PC-9 (cell line): Measurements from ENCODE around the gene ITGA5. TPM values are rescaled to one million over a fixed set of nuclear protein-coding genes. Genes with fewer than 3 reads are reported as not detected.

Experiments
- BruUV-seq: library from RNA; stranded (reverse); fragments of 400-500 nt; replicated peaks from 2 replicates; lab custom pipeline; 2021; lab: Mats Ljungman, UMichigan
- CTCF ChIA-PET: fragments of 300-600 bp; sonication (Branson Sonifier 250); formaldehyde crosslinking; loops from one replicate; lab custom pipeline; 2022; ENCODE audit warnings: antibody characterized with exemption; lab: Charles Lee
- POLR2A ChIA-PET: fragments of 300-600 bp; sonication (Branson Sonifier 250); formaldehyde crosslinking; loops from one replicate; lab custom pipeline; 2022; ENCODE audit warnings: antibody characterized with exemption; ENCODE audit not compliant: unreplicated experiment; lab: Charles Lee
- DNase-seq, 2 experiments: peaks; one replicate each; pipeline versions ENCODE4 v3.0.0 to v3.0.0-alpha.2; 2015 to 2022; ENCODE audit warnings: mixed read lengths in 1 of 2
- H2AFZ ChIP-seq: fragments of 200-600 bp; sonication (generic); 2 replicates; pipeline ENCODE4 v1.8.1; 2017; ENCODE audit warnings: antibody characterized with exemption
- H3F3A ChIP-seq: fragments of 200-600 bp; sonication (generic); 2 replicates; pipeline ENCODE4 v1.8.1; 2017; ENCODE audit warnings: antibody characterized with exemption, mild to moderate bottlenecking, low read depth; ENCODE audit not compliant: insufficient read depth
- H3K27ac ChIP-seq: fragments of 200-600 bp; sonication (generic); 2 replicates; pipeline ENCODE4 v1.6.1; 2016; ENCODE audit warnings: mixed run types
- H3K27me3 ChIP-seq: fragments of 200-600 bp; sonication (generic); 2 replicates; pipeline ENCODE4 v1.6.1; 2016; ENCODE audit warnings: low read depth, mixed run types; ENCODE audit not compliant: insufficient read depth
- H3K36me3 ChIP-seq: fragments of 200-600 bp; sonication (generic); 2 replicates; pipeline ENCODE4 v1.6.1; 2016; ENCODE audit warnings: low read depth, mixed run types
- H3K4me1 ChIP-seq: fragments of 200-600 bp; sonication (generic); replicated peaks from 2 replicates; pipeline ENCODE4 v1.6.1; 2016; ENCODE audit warnings: mixed run types; ENCODE audit not compliant: insufficient read depth
- H3K4me2 ChIP-seq: fragments of 200-600 bp; sonication (generic); 2 replicates; pipeline ENCODE4 v1.6.1; 2017; ENCODE audit warnings: mixed run types
- H3K4me3 ChIP-seq: fragments of 200-600 bp; sonication (generic); 2 replicates; pipeline ENCODE4 v1.6.1; 2016; ENCODE audit warnings: mixed run types
- H3K79me2 ChIP-seq: fragments of 200-600 bp; sonication (generic); 2 replicates; pipeline ENCODE4 v1.6.1; 2017; ENCODE audit warnings: low read depth, mixed run types
- H3K9me2 ChIP-seq: fragments of 200-600 bp; sonication (generic); 2 replicates; pipeline ENCODE4 v1.8.1; 2017; ENCODE audit warnings: mild to moderate bottlenecking; ENCODE audit not compliant: insufficient read depth
- H3K9me3 ChIP-seq: fragments of 200-600 bp; sonication (generic); 2 replicates; pipeline ENCODE4 v1.8.1; 2016; ENCODE audit warnings: low read depth; ENCODE audit not compliant: insufficient read depth
- H4K20me1 ChIP-seq: fragments of 200-600 bp; sonication (generic); 2 replicates; pipeline ENCODE4 v1.8.1; 2017; ENCODE audit not compliant: insufficient read depth
- EZH2 ChIP-seq: fragments of 200-600 bp; sonication (generic); IDR thresholded peaks from 2 replicates; pipeline ENCODE4 v1.8.0; 2017; ENCODE audit warnings: antibody characterized with exemption, low read depth
- intact Hi-C: fragments of 100-400 bp; cut with micrococcal nuclease; formaldehyde crosslinking; loops from one replicate; pipeline ENCODE4 v1.10.0; 2022; ENCODE audit not compliant: unreplicated experiment
- total RNA-seq: library from RNA; stranded (reverse); gene quantifications from 2 replicates; pipeline ENCODE4 v1.2.3, GENCODE V29; 2021
- TF ChIP-seq, protein P1 (sequence below): fragments of 200-600 bp; sonication (generic); conservative IDR thresholded peaks from 2 replicates; pipeline ENCODE4 v1.6.1; 2017; ENCODE audit warnings: mixed run types, antibody characterized with exemption, mild to moderate bottlenecking, moderate library complexity

The ITGA5 gene
- total RNA-seq, 1 experiment from 2014 or later = 28.4 TPM

DNA sequence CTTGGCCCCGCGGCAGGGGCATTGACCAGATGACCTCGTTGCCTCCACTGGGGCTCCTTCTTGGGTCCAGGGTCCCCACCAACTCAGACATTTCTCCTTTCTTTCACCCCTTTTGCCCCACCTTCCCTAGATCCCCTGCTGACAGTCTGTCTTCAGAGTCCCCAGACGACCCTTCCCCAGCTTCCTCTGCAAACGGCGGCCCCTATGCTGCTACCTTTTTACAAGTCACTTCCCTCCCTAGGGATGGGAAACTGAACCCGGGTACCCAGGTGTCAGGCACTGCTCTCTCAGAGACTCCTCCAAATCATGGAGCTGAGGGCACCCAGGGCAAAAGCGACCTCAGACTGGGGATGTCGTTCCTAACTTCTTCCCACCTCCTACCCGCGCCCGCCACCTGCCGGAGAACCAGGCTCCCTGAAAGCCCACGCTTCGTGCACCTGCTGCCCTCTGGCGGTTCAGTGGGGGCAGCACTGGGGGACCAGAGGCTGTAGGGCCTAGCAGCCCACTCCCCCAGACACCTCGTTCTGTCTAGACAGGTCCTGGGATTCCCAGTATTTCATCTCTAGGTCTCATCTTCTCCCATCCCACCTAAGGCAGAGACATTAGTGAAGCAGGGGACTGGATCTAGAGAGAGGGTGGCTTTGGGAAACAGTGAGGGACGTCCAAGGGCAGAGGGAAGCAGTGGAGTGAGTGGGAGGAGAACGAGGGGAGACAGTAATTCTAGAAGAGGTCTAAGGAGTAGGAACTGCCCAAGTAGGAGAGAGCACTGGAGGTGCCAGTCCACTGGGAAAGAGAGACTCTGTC, 39.5 kb downstream of the ITGA5 start:
- POLR2A ChIA-PET = interaction anchor here (0.5 to 0.9 kb wide), 4 partner anchors 11 to 338 kb away, joined by 3 to 7 read pairs (median 6); no protein-coding TSS in a partner anchor
- no peaks in the 10 kb centered on the region for H3K36me3 ChIP-seq
- no peaks in the 10 kb centered on the region for H3K27me3 ChIP-seq
- H2AFZ ChIP-seq = peak overlapping the region; percentile 71
- peak overlapping the region; percentile 59; the same call in 1 of the 2 replicates for H3K4me3 ChIP-seq
- peak overlapping the region; percentile 94 for H3K4me2 ChIP-seq
- no TSS peak for BruUV-seq
- peak; percentile 73 to 91 for DNase-seq
- H4K20me1 ChIP-seq = no peaks in the 10 kb centered on the region
- intact Hi-C loops = loop anchor here (1.0 to 5.0 kb wide), 2 partner anchors 10 to 372 kb away; partner anchors contain the start of gene HOXC8
- H3K9me3 ChIP-seq = no peaks in the 10 kb centered on the region
- no peaks in the 10 kb centered on the region for H3K79me2 ChIP-seq
- no peaks in the 10 kb centered on the region for H3K9me2 ChIP-seq
- TF ChIP-seq, protein P1, sequence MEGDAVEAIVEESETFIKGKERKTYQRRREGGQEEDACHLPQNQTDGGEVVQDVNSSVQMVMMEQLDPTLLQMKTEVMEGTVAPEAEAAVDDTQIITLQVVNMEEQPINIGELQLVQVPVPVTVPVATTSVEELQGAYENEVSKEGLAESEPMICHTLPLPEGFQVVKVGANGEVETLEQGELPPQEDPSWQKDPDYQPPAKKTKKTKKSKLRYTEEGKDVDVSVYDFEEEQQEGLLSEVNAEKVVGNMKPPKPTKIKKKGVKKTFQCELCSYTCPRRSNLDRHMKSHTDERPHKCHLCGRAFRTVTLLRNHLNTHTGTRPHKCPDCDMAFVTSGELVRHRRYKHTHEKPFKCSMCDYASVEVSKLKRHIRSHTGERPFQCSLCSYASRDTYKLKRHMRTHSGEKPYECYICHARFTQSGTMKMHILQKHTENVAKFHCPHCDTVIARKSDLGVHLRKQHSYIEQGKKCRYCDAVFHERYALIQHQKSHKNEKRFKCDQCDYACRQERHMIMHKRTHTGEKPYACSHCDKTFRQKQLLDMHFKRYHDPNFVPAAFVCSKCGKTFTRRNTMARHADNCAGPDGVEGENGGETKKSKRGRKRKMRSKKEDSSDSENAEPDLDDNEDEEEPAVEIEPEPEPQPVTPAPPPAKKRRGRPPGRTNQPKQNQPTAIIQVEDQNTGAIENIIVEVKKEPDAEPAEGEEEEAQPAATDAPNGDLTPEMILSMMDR = peak; percentile 100
- TF ChIP-seq EZH2 = no peak
- H3K27ac ChIP-seq = no peak overlapping the region
- peaks cover 4% of the 10 kb centered on the region; the same call in 1 of the 2 replicates for H3F3A ChIP-seq
- CTCF ChIA-PET = interaction anchor here (0.6 to 2.5 kb wide), 17 partner anchors 9 to 371 kb away, joined by 3 to 19 read pairs (median 4); partner anchors contain the start of genes CBX5 and HOXC8
- peaks cover 29% of the 10 kb centered on the region for H3K4me1 ChIP-seq

DNA sequence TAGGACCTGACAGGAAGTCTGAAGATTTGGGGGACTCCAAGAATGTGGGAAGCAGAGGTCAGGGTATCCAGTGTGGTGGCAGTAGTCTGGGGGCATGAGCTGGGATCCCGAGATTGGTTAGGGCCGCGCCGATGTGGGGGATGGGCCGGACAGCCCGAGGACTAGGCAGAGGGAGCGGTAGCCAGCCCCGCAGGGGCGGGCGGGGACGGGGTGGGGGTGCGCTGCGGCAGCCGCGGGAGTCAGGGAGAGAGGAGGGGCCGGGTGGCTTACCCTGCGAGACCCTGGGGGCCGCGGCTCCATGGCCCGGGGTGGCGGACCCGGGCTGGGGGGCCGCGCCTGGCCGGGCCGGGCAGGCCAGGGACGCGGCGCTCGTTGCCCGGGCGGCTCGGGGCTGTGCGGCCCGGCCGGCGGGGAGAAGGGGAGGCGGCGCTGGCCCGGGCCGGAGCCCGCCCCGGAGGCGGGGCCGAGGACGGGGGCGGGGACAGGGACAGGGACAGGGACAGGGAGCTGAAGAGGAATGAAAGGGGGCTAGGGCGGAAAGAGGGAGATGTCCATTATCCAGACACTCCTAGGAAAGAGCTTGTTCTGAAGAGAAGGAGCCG, 40.2 kb downstream of the ITGA5 start:
- Histone ChIP-seq H3K79me2 (no peaks in the 10 kb centered on the region), H3K4me3 (peak overlapping the region; percentile 59; the same call in 1 of the 2 replicates), H3K27me3 (no peaks in the 10 kb centered on the region), H3K36me3 (no peaks in the 10 kb centered on the region), H2AFZ (peak overlapping the region; percentile 71), H3K4me1 (peaks cover 33% of the 10 kb centered on the region), H3K27ac (no peak overlapping the region), H4K20me1 (no peaks in the 10 kb centered on the region), H3K9me3 (no peaks in the 10 kb centered on the region), H3K9me2 (no peaks in the 10 kb centered on the region), H3F3A (peaks cover 10% of the 10 kb centered on the region; the same call in 1 of the 2 replicates), H3K4me2 (peak overlapping the region; percentile 94)
- intact Hi-C loops = loop anchor here (1.0 to 5.0 kb wide), 2 partner anchors 10 to 372 kb away; partner anchors contain the start of gene HOXC8
- BruUV-seq = no TSS peak
- CTCF ChIA-PET = interaction anchor here (0.7 to 2.5 kb wide), 14 partner anchors 8 to 370 kb away, joined by 3 to 19 read pairs (median 4); partner anchors contain the start of genes CBX5 and HOXC8
- TF ChIP-seq, protein P1 = no peak
- TF ChIP-seq EZH2 = no peak
- peak in 1 of 2 experiments; percentile 76 for DNase-seq
- POLR2A ChIA-PET = interaction anchor here (0.6 to 0.9 kb wide), 3 partner anchors 21 to 337 kb away, joined by 3 to 6 read pairs (median 6); no protein-coding TSS in a partner anchor
